PC-3 (cell line): Measurements from ENCODE around the gene SEZ6L2.

ENCODE experiments used
- CTCF ChIP-seq: fragments of 300-600 bp; sonication (generic); conservative IDR thresholded peaks from 2 replicates; pipeline ENCODE4 v1.5.1; 2017; ENCODE audit warnings: antibody characterized with exemption, low read depth, mild to moderate bottlenecking, low read length
- EZH2 ChIP-seq: fragments of 300-600 bp; sonication (generic); IDR thresholded peaks from one replicate; pipeline ENCODE4 v1.6.1; 2017; ENCODE audit warnings: antibody characterized with exemption, mild to moderate bottlenecking, low read length; ENCODE audit not compliant: unreplicated experiment

DNA sequence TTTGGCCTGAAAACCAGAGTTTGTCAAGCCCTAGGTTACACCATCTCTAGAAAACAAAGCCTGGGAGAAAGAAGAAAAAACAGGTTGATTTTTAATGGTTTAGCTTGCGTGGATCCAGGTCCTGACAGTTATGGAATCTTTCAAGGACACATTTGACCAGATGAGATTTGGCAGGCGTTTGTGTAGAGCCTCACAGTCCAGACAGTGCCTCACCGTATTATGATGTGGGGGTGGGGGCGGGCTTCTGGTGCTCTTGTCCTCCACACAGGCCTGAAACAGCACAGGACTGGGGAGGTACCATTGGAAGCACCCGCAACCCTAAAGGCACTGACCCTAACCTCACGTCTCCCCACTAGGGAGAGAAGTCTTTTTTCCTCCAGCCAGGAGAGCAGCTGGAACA lies 59.5 kb downstream of the SEZ6L2 start:
- TF ChIP-seq CTCF (no peak), EZH2 (no peak)
